Neural cell (in vitro differentiated cells): Measurements from ENCODE around the gene MYO10.

Experiments
- CTCF ChIP-seq: fragments of 450-650 bp; IDR thresholded peaks from 2 replicates; pipeline ENCODE4 v1.5.1; 2014; ENCODE audit warnings: antibody characterized with exemption, mild to moderate bottlenecking, moderate library complexity; ENCODE audit not compliant: poor library complexity, severe bottlenecking
- MXI1 ChIP-seq: fragments of 450-650 bp; conservative IDR thresholded peaks from 2 replicates; pipeline ENCODE4 v1.6.1; 2014; ENCODE audit warnings: antibody characterized with exemption, mild to moderate bottlenecking; ENCODE audit not compliant: poor library complexity, severe bottlenecking

DNA sequence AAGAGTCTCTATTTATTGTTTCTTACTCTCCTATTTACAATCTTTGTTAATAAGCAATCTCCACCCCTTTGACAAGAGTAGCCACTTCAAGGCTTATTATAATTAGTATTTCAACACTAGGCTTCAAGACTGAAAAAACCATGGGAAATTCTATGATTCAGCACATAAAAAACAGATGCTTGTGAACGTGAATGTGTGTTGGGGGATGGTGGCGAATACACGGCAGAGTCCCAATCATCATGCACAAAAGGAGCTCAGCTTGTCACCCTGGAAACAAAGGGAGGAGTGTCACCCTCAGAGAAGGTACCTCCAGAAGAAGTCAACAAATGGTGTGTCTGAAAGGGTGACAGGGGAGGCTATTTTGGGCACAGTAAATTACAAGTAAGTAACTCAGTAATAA, 162.1 kb downstream of the MYO10 start:
- no peak for TF ChIP-seq CTCF
- TF ChIP-seq MXI1, result no peak
